Activated CD4-positive, CD25-positive, alpha-beta regulatory T cell (primary cell): ENCODE results near the gene PFDN2.

Experiments used
- DNase-seq, 4 experiments: peaks; one replicate each; lab custom pipeline; 2025; lab: John Stamatoyannopoulos, UW

Gene PFDN2

DNA sequence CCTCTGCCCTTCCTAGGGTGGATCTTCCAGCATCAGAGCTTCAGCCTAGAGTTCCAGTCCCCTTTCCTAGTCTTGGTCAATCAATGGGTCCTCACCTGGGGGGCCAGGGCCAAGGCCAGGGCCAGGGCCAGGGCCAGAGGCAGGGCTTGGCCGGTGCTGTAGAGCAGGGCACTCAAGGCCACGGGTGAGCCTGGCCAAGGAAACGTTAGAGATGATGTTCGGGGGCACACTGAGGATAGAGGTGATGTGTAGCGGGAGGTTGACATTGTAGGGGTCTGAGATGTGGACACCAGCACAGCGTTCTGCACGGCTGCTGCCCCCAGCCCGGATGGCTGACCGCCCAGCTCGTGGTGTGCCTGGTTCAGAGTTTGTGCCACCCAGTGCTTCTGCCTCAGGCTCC, 66.6 kb downstream of the PFDN2 start:
- no peak for DNase-seq
